Amniotic epithelial cell (primary cell): ENCODE measurements around the gene TSPAN14.
"Not testable (repeated sequence)": the region's sequence is repeated elsewhere in the genome, so short reads cannot be mapped to it uniquely, and the experiment has no call there.

Experiments
- DNase-seq: peaks from one replicate; pipeline ENCODE4 v3.0.0-alpha.2; 2010; ENCODE audit warnings: low read depth

The TSPAN14 gene

DNA sequence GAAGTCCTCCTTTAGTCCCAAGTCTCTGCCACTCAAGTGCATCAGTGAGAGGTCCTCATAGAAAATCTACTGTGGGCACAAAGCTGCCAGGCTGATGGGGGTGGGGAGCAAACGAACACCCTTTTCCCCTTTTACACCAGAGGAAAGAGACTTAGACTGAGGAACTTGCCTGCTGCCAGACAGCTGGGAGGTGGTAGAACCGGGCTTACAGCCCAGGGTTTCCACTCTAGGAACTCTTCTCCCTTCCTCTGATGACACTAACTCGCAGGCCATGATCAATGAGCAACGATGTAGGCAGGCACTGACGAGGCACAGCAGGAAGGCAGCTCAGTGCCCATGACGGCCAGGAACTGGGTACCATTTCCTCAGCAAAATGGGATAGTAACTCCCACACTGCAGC is 72.6 kb downstream of the TSPAN14 start:
- no peak for DNase-seq

DNA sequence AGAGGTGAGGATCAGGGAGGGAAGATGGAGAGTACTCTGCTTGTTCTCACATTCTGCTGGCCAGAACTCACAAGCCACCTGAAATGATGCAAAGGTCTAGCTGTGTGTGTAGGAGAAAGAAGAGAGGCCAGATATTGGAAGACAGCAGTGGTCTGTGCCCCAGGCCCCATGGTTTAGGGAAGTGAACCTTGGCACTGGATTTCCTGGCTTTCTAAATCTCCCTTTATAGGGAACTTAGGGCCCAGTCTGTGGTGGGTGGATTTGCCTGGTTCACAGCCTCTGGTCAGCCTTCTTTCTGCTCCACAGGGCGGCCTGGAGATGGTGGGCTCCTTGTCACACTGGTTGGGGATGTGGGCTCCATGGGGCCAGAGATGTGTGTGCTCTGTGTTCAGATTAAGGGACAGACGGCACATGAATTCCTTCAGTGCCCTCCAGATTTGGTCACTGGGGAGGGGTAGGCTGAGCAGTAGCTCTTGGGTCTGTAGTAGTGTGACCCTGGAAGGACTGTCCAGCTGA is 74.1 kb downstream of the TSPAN14 start:
- DNase-seq: no peak

GRCh38 chr10:80528901-80529300 is 74.8 kb downstream of the TSPAN14 start:
- no peak for DNase-seq

- DNase-seq: no peak
Measured at GRCh38 chr10:80529604-80530003, 75.5 kb downstream of the TSPAN14 start.

DNA sequence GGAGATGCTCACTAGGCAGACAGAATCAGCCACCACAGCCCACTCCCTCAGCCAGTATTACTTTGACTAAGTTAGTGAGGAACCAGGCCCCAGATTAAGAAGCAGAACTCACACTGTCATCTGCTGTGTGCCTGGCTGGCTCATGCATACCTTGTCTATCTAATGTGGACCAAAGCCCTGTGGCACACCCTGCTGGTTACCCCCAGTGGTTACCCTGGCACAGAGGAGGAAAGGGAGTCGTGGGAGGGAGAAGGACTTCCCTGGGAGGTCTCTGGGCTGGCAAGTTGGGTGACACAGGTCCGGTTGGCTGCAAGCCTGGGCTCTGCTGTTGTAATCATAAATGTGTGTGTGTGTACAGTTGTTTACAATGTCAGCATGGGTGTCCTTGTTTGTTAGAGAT is 76.1 kb downstream of the TSPAN14 start:
- DNase-seq: peak; percentile 14

DNA sequence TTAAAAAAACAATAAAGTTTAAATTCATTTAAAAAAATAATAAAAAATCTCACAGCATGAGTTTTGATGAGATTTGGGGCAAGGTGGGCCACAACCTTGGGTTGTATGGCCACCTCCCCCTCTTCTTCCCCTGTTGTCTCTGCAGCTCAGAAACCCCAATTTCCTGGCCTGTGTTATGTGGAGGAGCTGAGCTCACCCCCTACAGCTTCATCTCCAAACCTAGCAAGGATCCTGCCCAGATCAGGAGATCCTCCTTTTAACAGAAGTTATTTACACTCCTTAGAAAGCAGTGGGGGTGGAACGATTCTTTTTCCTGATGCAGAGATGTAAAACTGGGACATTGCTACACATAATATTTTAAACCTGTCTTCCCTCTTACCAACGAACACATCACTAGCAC is 76.7 kb downstream of the TSPAN14 start:
- DNase-seq: no peak

GRCh38 chr10:80532571-80532970 is 78.5 kb downstream of the TSPAN14 start:
- no peak for DNase-seq

DNA sequence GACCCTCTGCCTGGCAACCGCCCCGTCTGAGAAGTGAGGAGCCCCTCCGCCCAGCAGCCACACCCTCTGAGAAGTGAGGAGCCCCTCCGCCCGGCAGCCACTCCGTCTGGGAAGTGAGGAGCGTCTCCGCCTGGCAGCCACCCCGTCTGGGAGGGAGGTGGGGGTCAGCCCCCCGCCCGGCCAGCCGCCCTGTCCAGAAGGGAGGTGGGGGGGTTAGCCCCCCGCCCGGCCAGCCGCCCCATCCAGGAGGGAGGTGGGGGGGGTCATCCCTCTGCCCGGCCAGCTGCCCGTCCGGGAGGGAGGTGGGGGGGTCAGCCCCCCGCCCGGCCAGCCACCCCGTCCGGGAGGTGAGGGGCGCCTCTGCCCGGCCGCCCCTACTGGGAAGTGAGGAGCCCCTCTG is 79.9 kb downstream of the TSPAN14 start:
- DNase-seq: not testable (repeated sequence)

DNA sequence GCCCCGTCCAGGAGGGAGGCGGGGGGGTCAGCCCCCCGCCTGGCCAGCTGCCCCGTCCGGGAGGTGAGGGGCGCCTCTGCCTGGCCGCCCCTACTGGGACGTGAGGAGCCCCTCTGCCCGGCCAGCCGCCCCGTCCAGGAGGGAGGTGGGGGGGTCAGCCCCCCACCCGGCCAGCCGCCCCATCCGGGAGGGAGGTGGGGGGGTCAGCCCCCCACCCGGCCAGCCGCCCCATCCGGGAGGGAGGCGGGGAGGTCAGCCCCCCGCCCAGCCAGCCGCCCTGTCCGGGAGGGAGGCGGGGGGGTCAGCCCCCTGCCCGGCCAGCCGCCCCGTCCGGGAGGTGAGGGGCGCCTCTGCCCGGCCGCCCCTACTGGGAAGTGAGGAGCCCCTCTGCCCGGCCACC is 80.5 kb downstream of the TSPAN14 start:
- not testable (repeated sequence) for DNase-seq

- DNase-seq: peak; percentile 35
Measured at GRCh38 chr10:80535671-80536360, 81.7 kb downstream of the TSPAN14 start.

DNA sequence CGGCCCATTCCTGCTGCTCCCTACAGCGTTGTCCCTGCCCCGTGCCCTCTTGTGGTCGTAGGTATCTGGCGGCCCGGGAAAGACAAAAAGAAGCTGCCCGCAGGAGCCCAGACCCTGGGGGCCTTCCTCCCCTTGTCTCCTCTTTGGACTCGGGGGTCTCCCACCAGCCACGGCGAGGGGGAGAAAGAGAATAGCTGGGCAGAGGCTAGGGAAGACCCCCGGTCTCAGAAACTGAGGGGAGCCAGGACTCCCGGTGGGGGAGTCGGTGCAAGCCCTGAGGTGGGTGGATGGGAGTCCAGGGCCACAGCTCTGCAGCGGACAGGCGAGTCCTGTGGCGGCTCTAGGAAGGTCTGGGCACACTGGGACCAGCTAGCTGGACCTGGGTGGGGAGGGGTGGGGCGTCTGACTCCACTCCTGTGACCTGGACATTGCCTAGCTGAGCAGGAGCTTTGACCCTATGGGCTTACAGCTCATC is 82.3 kb downstream of the TSPAN14 start:
- DNase-seq: no peak

GRCh38 chr10:80537086-80537735 is 83.1 kb downstream of the TSPAN14 start:
- DNase-seq: no peak

DNA sequence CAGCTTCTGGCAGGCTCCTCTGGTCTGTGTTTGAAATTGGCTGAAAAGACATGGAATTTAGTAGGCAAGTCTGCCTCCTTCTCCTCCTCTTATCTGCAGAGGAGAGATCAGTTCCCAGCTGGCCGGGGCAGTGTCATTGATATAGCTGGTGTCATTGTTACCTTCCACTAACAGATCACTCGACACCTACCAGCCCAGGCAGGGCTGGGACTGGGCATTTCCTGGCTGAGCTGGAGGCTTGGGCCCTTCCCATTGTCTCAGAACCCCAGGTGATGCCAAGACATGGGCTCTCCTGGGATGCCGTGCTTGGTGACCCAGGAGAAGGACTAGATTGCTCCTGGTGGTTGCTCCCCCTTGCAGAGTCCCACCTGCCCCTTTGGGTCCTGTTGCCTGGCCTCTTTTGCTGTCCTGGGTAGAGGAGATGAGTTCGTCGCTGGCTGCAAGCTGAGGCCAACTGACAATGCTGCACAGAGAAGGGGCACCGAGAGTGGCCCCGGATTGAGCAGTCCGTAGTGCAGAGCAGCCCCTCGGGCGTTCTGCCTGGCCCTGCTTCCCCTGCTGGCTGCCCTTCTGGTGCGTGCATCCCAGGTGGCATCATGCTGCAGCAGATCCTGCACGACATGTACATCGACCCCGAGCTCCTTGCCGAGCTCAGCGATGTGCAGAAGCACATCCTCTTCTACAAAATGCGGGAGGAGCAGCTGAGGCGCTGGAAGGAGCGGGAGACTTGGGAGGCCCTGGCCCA is 83.8 kb downstream of the TSPAN14 start, which contains the start of gene SH2D4B:
SH2D4B (plus strand) TSS at position 167 of the 745 bp plus-strand sequence; CDS start at position 597, 430 bp downstream.
- no peak for DNase-seq

- no peak for DNase-seq
Measured at GRCh38 chr10:80538481-80539185, 84.5 kb downstream of the TSPAN14 start.

DNA sequence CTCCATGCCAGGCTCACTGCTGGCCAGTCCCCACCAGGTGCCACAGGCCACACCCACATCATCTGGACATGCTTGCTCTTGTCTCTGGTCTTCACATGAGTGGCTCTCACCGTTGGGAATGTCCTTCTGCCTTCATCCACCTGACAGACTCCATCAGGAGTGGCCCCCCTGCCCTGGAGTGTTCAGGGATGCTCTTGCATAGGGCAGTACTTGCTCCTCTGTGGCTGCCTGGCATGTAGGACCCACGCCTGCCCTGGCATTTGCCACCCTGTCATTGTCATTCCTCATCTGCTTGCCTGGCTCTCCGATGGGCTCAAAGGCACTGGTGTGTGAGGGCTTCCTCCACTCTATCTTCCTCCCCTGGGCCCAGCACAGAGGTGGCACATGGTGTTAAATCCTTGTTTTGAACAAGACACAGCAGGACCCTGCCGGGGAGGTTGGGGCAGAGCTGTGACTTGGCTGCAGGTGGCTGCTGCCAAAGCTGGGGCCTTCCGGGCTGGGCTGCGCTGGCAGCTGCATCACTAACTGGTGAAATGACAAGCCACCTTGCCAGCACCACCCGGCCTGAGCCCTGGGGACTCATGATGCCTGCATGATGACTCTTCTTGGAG is 85.4 kb downstream of the TSPAN14 start:
- DNase-seq: no peak

- no peak for DNase-seq
Measured at GRCh38 chr10:80540136-80540535, 86.0 kb downstream of the TSPAN14 start.

- no peak for DNase-seq
Measured at GRCh38 chr10:80540618-80540980, 86.5 kb downstream of the TSPAN14 start.

- no peak for DNase-seq
Measured at GRCh38 chr10:80540981-80541750, 87.1 kb downstream of the TSPAN14 start.

GRCh38 chr10:80542053-80542452 is 87.9 kb downstream of the TSPAN14 start:
- DNase-seq: peak; percentile 16

- DNase-seq: no peak
Measured at GRCh38 chr10:80542652-80543318, 88.7 kb downstream of the TSPAN14 start.
